Glutamatergic neuron (in vitro differentiated cells): ENCODE results near the gene PKHD1. TPM values are rescaled to one million over a fixed set of nuclear protein-coding genes. Genes with fewer than 3 reads are reported as not detected.

Experiments
- DNase-seq: peaks from one replicate; pipeline ENCODE4 v3.0.0; 2022
- H3K27ac Mint-ChIP-seq: one replicate; pipeline ENCODE4 v1.8.0; 2020; ENCODE audit warnings: mild to moderate bottlenecking, mixed read lengths, inconsistent platforms; ENCODE audit not compliant: unreplicated experiment
- H3K27me3 Mint-ChIP-seq: one replicate; pipeline ENCODE4 v1.8.0; 2020; ENCODE audit warnings: mild to moderate bottlenecking, moderate library complexity, mixed read lengths, inconsistent platforms; ENCODE audit not compliant: unreplicated experiment
- H3K36me3 Mint-ChIP-seq: one replicate; pipeline ENCODE4 v1.8.0; 2020; ENCODE audit warnings: mild to moderate bottlenecking, mixed read lengths, inconsistent platforms; ENCODE audit not compliant: unreplicated experiment
- H3K4me1 Mint-ChIP-seq: one replicate; pipeline ENCODE4 v1.8.0; 2020; ENCODE audit warnings: mild to moderate bottlenecking, low read depth, mixed read lengths, inconsistent platforms; ENCODE audit not compliant: unreplicated experiment
- H3K4me3 Mint-ChIP-seq: one replicate; pipeline ENCODE4 v1.8.0; 2020; ENCODE audit warnings: mild to moderate bottlenecking, mixed read lengths, inconsistent platforms; ENCODE audit not compliant: unreplicated experiment
- H3K9me3 Mint-ChIP-seq: one replicate; pipeline ENCODE4 v1.8.0; 2020; ENCODE audit warnings: mild to moderate bottlenecking, moderate library complexity, mixed read lengths, inconsistent platforms; ENCODE audit not compliant: unreplicated experiment
- CTCF ChIP-seq: fragments of 200-600 bp; sonication (generic); IDR thresholded peaks from one replicate; pipeline ENCODE4 v1.5.0; 2021; ENCODE audit not compliant: partially characterized antibody, unreplicated experiment
- total RNA-seq: library from RNA; stranded (reverse); fragmentation: NEBNext Ultra II Directional; extraction: Animal tissue kit (Norgen Biotek cat#: 25700); gene quantifications from one replicate; pipeline ENCODE4 v1.2.1, GENCODE V29; 2021; ENCODE audit not compliant: unreplicated experiment

The PKHD1 gene
- total RNA-seq, 1 donor from 2014 or later: 0.02 TPM

GRCh38 chr6:51704932-51705540, 382.4 kb downstream of the PKHD1 start:
- no peaks in the 10 kb centered on the region for H3K9me3 Mint-ChIP-seq
- no peaks in the 10 kb centered on the region for H3K27me3 Mint-ChIP-seq
- no peak for TF ChIP-seq CTCF
- no peak overlapping the region for H3K27ac Mint-ChIP-seq
- no peaks in the 10 kb centered on the region for H3K36me3 Mint-ChIP-seq
- no peak for DNase-seq
- H3K4me1 Mint-ChIP-seq: no peaks in the 10 kb centered on the region
- H3K4me3 Mint-ChIP-seq: no peak overlapping the region

DNA sequence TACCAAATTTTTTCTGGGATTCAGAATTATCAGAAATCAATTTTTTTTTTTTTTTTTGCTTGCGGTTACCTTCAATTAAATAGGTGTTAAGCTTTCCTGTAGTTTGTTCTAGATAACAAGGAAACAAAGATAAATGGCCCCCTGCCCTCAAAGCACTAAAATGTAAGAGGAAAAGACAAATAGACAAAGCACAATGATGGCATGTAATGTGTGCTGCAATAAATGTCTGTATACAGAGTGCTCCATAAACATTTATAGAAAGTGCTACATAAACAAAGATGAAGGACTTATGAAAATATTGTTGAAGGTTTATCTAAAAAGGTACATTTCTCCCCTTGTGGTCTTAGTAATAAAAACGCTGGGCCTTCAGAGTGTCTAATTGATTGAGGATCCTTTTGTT, 384.6 kb downstream of the PKHD1 start:
- Mint-ChIP-seq H3K36me3 (no peaks in the 10 kb centered on the region), H3K4me1 (no peaks in the 10 kb centered on the region), H3K27ac (no peak overlapping the region), H3K27me3 (no peaks in the 10 kb centered on the region), H3K4me3 (no peak overlapping the region), H3K9me3 (no peaks in the 10 kb centered on the region)
- no peak for TF ChIP-seq CTCF
- no peak for DNase-seq

DNA sequence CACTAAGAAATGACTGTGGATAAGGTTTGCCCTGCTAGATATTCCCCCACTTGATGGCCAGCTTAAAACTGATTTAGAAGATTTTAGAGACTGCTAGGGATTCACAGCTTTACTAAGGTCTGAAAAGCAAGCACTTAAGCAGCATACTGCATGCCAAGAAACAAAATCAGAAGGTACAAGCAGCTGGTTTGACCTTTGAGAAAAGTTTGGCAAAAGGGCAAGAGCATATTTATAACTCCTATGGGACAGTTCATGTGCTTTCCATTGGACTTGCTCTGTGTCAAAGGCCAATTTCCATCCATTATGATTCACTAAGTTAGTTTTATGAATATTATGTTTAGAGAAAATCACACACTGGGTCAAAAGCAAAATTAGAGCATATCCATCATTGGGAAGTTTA, 402.8 kb downstream of the PKHD1 start:
- no peak for DNase-seq
- no peaks in the 10 kb centered on the region for H3K9me3 Mint-ChIP-seq
- H3K27me3 Mint-ChIP-seq: peaks cover 2% of the 10 kb centered on the region
- no peak overlapping the region for H3K27ac Mint-ChIP-seq
- no peak overlapping the region for H3K4me3 Mint-ChIP-seq
- no peaks in the 10 kb centered on the region for H3K4me1 Mint-ChIP-seq
- TF ChIP-seq CTCF: no peak
- H3K36me3 Mint-ChIP-seq: no peaks in the 10 kb centered on the region

DNA sequence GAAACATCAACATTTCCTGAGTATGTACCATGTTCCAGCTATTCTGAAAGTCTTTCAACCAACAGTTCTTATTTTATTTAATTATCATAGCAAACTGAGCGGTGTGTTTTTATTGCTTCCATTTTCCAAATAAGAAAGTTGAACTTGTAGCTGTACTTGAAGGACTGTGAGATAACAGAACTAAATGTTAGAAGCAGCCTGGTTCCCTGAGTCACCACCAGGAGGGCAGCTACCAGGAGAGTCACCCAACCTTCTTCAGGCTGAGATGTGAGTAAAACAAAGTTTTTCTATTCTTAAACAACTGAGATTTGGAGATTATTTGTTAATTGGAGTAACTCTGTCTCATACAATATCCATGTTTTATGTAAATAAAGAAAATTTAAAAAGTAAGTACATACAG, 403.4 kb downstream of the PKHD1 start:
- no peak for DNase-seq
- Mint-ChIP-seq H3K27ac (no peak overlapping the region), H3K4me1 (no peaks in the 10 kb centered on the region), H3K36me3 (no peaks in the 10 kb centered on the region), H3K4me3 (no peak overlapping the region), H3K9me3 (no peaks in the 10 kb centered on the region), H3K27me3 (peaks cover 2% of the 10 kb centered on the region)
- TF ChIP-seq CTCF: peak; percentile 16

- H3K27ac Mint-ChIP-seq: no peak overlapping the region
- no peak for DNase-seq
- no peak for TF ChIP-seq CTCF
- H3K36me3 Mint-ChIP-seq: no peaks in the 10 kb centered on the region
- H3K27me3 Mint-ChIP-seq: no peaks in the 10 kb centered on the region
- no peaks in the 10 kb centered on the region for H3K9me3 Mint-ChIP-seq
- H3K4me1 Mint-ChIP-seq: peaks cover 3% of the 10 kb centered on the region
- H3K4me3 Mint-ChIP-seq: no peak overlapping the region
Observed at GRCh38 chr6:51678905-51679620, 408.4 kb downstream of the PKHD1 start.
